Type B pancreatic cell (in vitro differentiated cells): ENCODE measurements around the gene NFE2L2. TPM values are rescaled to one million over a fixed set of nuclear protein-coding genes. Genes with fewer than 3 reads are reported as not detected.

Experiments used
- DNase-seq: peaks from one replicate; pipeline ENCODE4 v3.0.0; 2021; ENCODE audit warnings: mixed read lengths; ENCODE audit not compliant: unreplicated experiment; ENCODE audit errors: extremely low spot score
- H3K27ac Mint-ChIP-seq: 2 replicates; pipeline ENCODE4 v1.8.0; 2021; ENCODE audit warnings: mild to moderate bottlenecking, mixed read lengths
- H3K27me3 Mint-ChIP-seq: 2 replicates; pipeline ENCODE4 v1.8.0; 2021; ENCODE audit warnings: mixed read lengths
- H3K36me3 Mint-ChIP-seq: 2 replicates; pipeline ENCODE4 v1.8.0; 2021; ENCODE audit warnings: mixed read lengths
- H3K4me1 Mint-ChIP-seq: one replicate; pipeline ENCODE4 v1.8.0; 2021; ENCODE audit warnings: mixed read lengths; ENCODE audit not compliant: unreplicated experiment
- H3K4me3 Mint-ChIP-seq: 2 replicates; pipeline ENCODE4 v1.8.0; 2021; ENCODE audit warnings: mild to moderate bottlenecking, mixed read lengths
- H3K9me3 Mint-ChIP-seq: 2 replicates; pipeline ENCODE4 v1.8.0; 2021; ENCODE audit warnings: mixed read lengths
- total RNA-seq: library from RNA; stranded (reverse); gene quantifications from 2 replicates; pipeline ENCODE4 v1.2.1, GENCODE V29; 2021; ENCODE audit warnings: low replicate concordance
- TF ChIP-seq, protein P1 (sequence below): fragments of 200-600 bp; sonication (generic); conservative IDR thresholded peaks from 2 replicates; pipeline ENCODE4 v1.5.0; 2021; ENCODE audit warnings: antibody characterized with exemption, mild to moderate bottlenecking

Gene NFE2L2
- total RNA-seq, 1 donor from 2014 or later, result 74.7 TPM

DNA sequence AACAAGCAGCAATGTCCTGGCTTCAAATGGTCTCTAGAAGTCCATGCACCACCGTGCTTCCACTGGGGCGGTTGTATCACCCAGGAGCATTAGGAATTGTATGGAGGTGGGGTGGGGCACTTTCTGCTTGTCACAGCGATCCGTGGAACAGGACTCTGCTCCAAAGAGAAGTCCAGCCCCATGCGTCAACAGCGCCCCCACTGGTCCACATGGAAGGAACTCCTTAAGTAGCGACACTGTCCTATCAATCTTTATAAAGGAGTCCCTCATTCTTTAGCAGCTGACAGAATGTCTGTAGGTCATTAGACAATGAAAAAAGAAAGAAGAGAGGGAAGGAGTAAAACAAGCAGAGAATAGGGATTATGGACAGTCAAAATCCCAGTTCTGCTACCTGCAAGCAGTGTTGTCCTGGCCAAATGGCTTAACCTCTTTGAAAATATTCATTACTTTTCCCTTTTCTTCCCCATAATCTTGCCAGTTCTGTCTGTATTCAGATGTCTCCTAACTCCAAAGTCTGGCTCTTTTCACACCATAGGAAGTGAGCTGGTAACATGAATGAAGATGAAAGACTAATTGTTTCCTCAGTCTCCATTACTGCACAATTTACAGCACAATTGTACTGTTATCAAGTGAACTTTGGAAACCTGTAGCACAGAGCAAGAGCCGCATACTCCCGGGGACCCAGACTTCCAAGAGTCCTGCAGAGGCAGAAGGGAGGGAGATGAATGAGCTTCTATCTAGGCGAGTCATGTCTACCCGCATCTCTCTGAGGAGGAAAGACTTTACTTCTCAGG lies 9.9 kb downstream of the NFE2L2 start:
- TF ChIP-seq, protein P1, sequence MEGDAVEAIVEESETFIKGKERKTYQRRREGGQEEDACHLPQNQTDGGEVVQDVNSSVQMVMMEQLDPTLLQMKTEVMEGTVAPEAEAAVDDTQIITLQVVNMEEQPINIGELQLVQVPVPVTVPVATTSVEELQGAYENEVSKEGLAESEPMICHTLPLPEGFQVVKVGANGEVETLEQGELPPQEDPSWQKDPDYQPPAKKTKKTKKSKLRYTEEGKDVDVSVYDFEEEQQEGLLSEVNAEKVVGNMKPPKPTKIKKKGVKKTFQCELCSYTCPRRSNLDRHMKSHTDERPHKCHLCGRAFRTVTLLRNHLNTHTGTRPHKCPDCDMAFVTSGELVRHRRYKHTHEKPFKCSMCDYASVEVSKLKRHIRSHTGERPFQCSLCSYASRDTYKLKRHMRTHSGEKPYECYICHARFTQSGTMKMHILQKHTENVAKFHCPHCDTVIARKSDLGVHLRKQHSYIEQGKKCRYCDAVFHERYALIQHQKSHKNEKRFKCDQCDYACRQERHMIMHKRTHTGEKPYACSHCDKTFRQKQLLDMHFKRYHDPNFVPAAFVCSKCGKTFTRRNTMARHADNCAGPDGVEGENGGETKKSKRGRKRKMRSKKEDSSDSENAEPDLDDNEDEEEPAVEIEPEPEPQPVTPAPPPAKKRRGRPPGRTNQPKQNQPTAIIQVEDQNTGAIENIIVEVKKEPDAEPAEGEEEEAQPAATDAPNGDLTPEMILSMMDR, result peak; percentile 71
- no peaks in the 10 kb centered on the region for H3K27me3 Mint-ChIP-seq
- peak overlapping the region; percentile 98 for H3K27ac Mint-ChIP-seq
- no peaks in the 10 kb centered on the region for H3K9me3 Mint-ChIP-seq
- H3K4me1 Mint-ChIP-seq, result peaks cover 49% of the 10 kb centered on the region
- DNase-seq, result no peak
- H3K4me3 Mint-ChIP-seq, result peak overlapping the region; percentile 50
- peaks cover 45% of the 10 kb centered on the region for H3K36me3 Mint-ChIP-seq

DNA sequence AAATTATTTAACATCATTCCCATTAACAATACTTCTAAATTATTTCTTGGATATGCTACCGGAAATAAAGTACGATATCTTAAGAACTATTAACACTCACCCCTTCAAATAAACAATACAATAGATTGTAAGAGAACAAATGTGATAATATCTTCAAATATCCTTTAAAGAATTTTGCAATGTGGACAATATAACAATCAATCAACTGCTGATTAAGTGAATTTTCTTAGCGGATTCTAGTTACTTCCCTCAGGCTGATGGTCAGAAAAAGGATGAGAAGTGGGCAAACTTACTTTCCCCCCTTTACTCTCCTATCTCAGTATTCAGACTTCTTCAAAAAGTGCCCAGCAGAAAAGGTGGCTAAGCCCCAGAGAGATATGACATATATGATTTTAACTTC lies 10.8 kb downstream of the NFE2L2 start:
- no peaks in the 10 kb centered on the region for H3K9me3 Mint-ChIP-seq
- H3K36me3 Mint-ChIP-seq, result peaks cover 44% of the 10 kb centered on the region
- DNase-seq, result no peak
- H3K27ac Mint-ChIP-seq, result peak overlapping the region; percentile 98
- peak overlapping the region; percentile 9 for H3K4me3 Mint-ChIP-seq
- no peaks in the 10 kb centered on the region for H3K27me3 Mint-ChIP-seq
- TF ChIP-seq, protein P1, result no peak
- peaks cover 52% of the 10 kb centered on the region for H3K4me1 Mint-ChIP-seq

DNA sequence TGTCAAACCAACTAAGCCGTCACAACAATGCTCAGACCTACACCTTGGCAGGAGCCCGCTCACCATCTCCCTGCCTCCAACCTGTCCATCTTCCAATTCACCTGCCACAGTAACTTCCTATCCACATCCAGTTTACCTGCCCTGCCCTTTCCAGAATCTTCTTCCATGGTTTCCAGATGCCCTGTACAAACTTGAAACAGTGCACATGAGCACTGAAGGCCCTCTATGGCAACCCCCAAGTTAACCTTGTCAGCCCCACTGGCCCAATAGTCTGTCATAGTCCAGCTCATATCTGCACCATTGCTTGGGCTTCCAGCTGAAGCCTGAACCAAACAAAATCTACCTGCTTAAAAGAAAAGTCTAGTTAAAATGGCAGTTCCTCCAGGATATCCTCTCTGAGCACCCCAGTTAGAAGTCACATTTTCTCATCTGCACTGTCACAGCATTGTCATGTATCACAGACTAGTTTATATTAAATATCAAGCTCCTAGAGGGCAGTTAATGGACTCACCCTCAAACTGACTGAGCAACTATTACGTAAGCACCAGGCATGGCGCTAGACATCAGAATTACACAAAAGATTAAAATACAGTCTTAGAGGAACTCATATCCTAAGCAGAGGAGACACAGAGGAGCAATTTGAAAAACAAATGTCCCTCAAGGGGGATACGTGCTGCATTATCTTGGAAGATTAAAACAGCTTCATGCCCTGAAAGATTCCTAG lies 11.6 kb downstream of the NFE2L2 start:
- H3K27me3 Mint-ChIP-seq, result no peaks in the 10 kb centered on the region
- peak overlapping the region; percentile 98 for H3K27ac Mint-ChIP-seq
- peak overlapping the region; percentile 29 for H3K4me3 Mint-ChIP-seq
- no peaks in the 10 kb centered on the region for H3K9me3 Mint-ChIP-seq
- DNase-seq, result no peak
- H3K36me3 Mint-ChIP-seq, result peaks cover 39% of the 10 kb centered on the region
- peaks cover 52% of the 10 kb centered on the region for H3K4me1 Mint-ChIP-seq
- TF ChIP-seq, protein P1, result no peak

DNA sequence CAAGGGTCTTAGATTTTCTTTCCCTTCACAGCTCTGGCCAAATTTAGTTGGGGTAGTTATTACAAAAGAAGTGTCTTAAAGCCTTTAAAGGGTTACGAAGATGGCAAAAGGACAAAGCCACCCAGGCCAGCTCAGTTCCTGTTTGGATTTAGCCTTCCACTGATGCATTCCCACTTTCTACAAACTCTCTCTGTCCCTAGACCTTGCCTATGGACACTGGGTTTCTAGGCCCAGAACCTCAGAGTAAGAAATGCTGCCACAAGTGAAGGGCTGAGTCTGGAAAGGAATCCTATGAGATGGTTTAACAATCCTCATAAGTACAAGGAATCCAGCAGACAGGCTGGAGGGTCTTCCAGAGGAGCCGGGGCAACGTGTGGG lies 13.4 kb downstream of the NFE2L2 start:
- TF ChIP-seq, protein P1, result no peak
- Mint-ChIP-seq H3K27me3 (no peaks in the 10 kb centered on the region), H3K27ac (peak overlapping the region; percentile 98), H3K36me3 (peaks cover 32% of the 10 kb centered on the region), H3K4me3 (peak overlapping the region; percentile 67), H3K9me3 (no peaks in the 10 kb centered on the region), H3K4me1 (peaks cover 46% of the 10 kb centered on the region)
- DNase-seq, result no peak

DNA sequence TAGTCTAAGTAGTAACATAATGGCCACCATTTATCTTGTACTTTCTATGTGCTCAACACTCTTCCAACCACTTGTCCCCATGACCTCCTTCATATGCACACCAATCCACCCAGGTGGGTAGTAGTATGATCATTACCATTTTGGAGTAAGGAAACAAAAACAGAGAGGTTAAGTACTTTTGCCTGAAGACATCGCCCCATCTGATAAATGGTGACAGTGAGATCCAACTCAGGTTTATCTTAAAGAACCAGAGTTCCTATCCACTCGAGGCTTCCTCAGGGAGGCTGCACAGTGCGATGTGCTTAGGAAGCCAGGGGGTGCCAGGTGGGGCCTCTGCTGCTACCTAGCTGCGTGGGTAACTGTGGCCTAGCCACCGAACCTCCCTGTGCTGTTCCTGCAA lies 14.1 kb downstream of the NFE2L2 start:
- no peaks in the 10 kb centered on the region for H3K9me3 Mint-ChIP-seq
- no peaks in the 10 kb centered on the region for H3K27me3 Mint-ChIP-seq
- TF ChIP-seq, protein P1, result no peak
- peak overlapping the region; percentile 98 for H3K27ac Mint-ChIP-seq
- H3K36me3 Mint-ChIP-seq, result peaks cover 30% of the 10 kb centered on the region
- peaks cover 43% of the 10 kb centered on the region for H3K4me1 Mint-ChIP-seq
- H3K4me3 Mint-ChIP-seq, result no peak overlapping the region
- no peak for DNase-seq
